Activated T-cell treated with anti-CD3 and anti-CD28 coated beads for 24 hours (primary cell): ENCODE measurements around the gene XPO4.
"Not testable (repeated sequence)": the region's sequence is repeated elsewhere in the genome, so short reads cannot be mapped to it uniquely, and the experiment has no call there.

Source experiments
- DNase-seq: peaks from one replicate; pipeline ENCODE4 v3.0.0-alpha.2; 2020; ENCODE audit warnings: low read depth

The XPO4 gene

DNA sequence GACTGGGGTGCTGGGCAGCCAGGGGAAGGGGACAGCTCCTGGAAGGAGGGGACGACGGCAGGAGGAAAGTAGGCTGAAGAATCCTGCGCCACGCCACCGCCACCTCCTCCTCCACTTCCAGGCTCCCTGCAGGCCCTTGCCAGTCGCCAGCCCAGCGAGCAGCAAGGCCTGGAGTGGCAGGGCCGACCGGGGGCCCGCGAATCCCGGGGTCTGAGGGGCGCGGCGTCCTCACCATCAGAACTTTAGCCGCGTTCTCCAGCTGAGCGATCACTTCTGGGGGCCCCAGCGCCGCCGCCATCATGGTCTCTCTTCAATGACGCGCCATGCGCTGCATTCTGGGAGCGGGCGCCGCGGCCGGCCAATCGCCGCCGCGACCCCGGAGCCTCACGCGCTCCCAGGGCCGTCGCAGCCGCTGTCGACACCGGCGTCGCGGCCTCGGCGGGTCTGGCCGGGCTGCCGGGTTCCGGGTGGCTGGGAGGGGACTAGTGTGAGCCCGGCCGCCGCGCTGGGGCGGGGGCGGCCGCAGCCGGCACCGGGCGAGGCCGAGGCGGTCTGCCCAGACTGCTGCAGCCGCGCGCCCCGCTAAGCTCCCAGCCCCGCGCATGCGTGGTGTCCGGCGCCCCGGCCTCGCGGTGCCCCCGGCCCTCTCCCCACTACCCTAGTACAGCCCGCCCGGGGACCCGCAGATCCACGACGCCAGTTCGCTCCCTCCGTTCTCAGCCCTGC, at the start of gene XPO4:
Gene XPO4 (minus strand): TSS at position 309 of the 726 bp plus-strand sequence. CDS start 8 bp downstream, at position 301.
- DNase-seq, result peak; percentile 78

DNA sequence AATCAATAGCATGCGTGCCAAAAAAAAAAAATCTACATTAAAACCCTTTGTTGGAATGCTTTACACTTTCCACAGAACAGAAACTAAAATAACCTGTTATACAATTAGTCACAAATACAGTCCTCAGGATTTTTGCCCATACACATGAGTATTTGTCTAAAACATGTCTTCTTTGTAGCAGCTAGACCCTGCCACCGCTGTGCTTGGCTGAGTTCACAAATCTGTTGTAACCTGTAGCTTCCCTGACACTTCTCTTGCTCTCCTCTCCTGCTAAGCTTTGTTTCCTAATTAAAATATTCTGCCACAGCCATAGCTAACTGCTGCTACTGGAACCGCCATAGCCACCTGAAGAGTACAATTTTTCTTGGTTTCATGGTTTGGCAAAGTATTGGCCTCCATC, 45.5 kb upstream of the XPO4 start:
- DNase-seq, result not testable (repeated sequence)

DNA sequence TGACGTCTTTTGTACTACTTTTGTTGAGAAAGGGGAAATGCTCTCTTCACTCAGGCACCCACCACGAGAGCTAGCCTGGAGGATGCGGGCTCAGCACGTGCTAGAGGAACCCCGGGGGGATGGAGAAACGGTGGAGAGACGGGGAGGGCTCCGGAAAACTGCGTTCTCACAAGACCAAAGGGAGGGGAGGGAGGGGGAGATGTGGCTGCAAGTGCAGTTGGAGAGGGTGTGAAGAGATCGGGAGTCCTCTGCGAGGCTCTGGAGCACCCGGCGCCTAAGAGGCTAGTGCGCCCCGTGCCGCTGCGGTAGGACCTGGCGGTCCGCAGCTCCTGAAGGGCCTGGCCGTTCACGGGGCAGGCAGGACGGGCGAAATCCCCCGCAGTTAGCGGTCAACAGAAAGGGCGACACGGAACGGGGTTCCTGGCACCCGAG, 43.4 kb upstream of the XPO4 start:
- DNase-seq, result no peak

DNA sequence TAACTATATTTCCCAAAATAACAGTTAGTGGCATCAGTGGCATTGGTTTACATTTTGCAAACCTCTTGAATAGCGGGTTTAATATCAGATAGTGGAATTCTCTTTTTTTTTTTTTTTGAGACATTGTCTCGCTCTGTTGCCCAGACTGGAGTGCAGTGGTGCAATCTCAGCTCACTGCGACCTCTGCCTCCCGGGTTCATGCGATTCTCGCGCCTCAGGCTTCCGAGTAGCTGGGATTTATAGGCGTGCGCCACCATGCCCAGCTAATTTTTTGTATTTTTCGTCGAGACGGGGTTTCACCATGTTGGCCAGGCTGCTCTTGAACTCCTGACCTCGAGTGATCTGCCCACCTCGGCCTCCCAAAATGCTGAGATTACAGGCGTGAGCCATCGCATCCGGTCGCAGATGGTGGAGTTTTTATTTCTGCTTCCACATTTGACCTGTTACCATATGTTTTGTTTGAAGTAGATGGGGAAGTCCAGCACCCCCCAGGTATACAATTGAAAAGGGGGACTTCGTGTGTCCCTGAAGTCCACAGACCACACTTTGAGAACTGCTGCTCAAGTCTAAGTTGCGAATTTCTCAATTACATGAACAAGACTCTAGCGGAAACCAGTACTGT, 40.5 kb upstream of the XPO4 start:
- DNase-seq, result no peak

DNA sequence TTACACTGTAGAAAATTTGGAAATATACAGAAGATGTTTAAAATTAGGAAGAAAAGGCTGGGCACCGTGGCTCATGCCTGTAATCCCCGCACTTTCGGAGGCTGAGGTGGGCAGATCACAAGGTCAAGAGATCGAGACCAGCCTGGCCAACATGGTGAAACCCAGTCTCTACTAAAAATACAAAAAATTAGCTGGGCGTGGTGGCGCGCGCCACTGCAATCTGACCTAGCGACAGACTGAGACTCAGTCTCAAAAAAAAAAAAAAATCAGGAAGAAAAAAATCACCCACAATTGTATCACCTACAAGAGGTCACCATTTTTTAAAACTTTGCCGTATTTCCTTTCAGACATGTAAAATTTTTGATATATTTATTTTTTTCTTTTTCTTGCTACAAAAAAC, 38.0 kb upstream of the XPO4 start:
- DNase-seq, result not testable (repeated sequence)

DNA sequence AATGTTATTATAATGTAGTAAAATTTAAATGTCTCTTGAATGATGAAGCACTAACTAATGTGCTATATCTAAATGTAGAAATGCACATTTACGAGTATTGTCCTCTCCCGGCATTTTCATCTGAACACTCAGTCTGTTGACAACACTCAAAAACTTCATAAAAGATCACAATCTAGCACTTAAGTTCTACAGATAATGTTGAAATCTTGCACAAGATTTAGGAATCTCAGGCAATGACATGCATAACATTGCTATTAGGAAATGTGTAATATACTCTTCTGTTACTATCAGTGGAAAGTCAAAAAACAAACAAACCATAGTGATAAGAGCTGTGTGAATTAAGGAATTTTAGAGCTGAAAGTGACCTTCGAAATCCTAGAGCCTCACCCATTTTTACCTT, 37.5 kb upstream of the XPO4 start:
- DNase-seq, result no peak

DNA sequence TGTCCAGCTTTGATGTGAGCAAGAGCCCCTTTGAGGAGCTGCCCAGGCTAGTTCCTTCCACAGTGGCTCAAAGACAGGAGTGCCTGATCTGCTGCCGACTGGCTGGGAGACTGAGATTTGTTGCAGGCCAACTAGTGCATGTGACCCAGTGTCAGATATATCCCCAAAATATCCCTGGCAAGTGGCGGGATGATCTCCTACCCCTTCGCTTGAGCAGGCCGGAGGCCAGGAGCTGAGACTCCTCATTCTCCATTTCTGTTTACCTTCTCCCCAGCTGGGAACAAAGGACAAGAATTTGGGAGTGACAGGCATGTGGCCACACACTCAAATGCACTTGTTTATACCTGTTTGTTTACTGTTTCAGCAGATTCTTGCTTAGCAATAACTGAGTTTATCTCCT, 37.1 kb upstream of the XPO4 start:
- DNase-seq, result no peak

DNA sequence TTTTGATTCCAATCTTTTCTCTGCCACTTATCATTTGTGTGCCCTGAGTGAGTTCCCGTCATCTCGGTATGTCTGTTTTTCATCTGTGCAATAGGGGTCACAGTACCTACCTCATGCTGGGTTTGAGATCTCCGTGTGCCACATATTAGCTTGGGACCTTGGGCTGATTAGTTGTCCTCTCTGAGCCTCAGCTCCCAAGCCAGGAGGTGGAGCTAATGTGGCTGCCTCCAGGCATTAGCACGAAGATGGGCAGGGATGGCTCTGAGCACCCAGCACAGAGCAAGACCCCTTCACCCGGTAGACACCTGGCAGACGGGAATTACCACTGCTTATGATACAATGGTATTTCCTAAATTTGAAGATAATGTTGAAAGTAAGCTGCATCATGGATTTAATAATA, 35.8 kb upstream of the XPO4 start:
- no peak for DNase-seq

DNA sequence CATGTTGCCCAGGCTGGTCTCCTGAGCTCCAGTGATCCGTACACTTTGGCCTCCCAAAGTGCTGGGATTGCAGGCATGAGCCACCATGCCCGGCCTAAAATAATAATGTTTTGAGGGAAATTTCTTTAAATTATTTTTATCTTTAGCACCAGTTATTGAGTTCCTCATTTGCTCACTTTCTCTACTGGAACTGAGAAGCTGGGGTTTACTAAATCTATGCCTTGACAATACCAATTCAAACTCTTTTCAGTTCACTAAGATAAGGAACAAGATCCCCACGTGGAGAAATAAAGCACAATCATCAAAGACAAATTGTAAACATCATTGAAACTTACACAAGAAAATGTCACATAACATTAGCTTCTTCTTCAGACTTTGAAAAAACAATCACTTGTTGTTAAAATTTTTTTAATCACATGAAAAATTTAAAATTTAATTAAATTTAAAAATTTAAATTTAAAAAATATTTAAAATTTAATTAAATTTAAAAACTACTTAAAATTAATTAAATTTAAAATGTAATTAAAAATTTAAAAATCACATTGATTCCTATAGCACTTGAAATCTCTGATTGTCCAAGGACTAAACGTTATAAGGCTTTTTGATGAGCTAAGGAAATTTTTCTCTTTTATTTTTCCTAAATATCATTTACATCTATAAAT, 25.2 kb upstream of the XPO4 start:
- DNase-seq, result no peak

DNA sequence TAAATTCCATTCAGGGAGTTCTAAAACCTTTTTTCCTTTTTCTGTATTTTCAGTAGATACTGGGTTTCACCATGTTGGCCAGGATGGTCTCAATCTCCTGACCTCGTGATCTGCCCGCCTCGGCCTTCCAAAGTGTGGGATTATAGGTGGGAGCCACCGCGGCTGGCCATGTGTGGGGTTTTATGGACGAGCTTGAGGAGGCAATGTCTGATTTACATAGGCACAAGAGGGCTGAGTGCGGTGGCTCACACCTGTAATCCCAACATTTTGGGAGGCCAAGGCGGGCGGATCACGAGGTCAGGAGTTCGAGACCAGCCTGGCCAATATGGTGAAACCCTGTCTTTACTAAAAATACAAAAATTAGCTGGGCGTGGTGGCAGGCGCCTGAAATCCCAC, 22.8 kb upstream of the XPO4 start:
- DNase-seq, result not testable (repeated sequence)

DNA sequence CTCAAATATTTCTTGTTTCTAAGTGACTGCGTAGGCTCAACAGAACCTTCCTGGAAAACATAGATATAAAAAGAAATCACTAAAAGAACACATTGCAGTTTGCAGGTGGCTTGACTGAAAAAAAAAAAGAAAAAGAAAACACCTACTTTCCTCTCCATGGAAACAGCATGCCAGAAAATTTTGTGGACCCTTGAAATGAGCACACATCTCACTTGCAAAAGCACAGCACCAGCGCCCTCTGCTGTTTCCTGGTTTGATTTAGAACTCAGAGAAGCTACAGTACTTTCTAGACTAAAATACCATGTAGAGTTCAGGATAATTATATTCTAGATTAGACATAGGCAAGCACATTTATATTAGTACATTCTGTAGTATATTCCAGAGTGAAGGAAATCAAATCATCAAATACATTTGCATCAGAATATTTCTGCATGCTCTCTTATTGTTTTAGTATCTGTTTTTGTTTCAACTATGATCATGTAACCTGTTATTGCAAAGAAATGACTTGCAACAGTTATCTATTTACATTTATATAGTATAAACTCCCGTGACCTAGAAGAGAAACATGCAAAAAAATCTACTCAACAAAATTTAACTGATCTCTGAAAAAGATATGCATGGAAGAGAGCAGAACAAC, 22.3 kb upstream of the XPO4 start:
- DNase-seq, result peak; percentile 60

DNA sequence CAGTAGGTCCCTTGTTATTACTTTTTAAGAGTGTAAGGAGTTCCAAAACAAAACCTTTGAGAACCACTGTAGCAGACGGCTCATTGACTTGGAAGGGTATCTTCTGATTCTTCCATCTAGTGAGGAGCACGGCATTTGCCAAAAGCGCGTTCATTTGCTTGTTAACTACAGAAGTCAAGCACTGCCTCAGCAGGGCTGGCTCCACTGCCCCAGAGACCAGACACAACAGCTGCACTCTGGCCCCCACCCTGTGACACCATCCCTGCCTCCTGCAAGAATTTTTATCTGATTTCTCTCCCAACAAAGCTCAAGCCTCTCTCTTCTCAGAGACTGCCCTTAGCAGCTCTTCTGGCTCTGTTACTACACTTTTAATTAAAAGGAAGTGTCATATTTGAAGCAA, 20.7 kb upstream of the XPO4 start:
- no peak for DNase-seq

DNA sequence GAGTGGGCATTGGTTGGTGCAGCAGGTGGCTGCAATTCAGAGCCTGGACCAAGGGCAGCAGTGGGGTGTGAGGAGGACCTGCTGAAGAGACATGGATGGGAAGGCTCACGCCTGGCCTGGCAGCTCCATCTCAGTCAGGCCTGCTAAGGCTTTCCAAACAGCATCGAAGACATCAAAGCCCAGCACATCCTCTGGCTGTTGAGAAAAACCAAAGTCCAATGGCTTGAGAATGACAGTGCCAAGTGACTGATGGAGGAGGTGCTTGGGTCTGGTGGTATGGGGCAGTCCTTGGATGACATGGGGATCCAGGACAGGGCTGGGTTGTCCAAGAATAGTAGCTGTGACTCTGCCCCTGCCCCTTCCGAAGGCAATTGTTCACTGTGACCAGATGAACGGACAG, 19.0 kb upstream of the XPO4 start:
- no peak for DNase-seq

DNA sequence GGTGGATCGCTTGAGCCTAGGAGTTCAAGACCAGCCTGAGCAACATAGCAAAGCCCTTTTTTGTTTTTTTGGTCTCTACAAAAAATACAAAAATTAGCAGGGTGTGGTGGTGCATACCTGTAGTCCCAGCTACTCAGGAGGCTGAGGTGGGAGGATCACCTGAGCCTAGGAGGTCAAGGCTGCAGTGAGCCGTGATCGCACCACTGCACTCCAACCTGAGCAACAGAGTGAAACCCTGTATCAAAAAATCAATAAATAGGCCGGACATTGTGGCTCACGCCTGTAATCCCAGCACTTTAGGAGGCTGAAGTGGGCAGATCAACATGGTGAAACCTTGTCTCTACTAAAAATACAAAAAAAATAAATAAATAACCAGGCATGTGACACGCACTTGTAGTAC, 13.1 kb upstream of the XPO4 start:
- DNase-seq, result not testable (repeated sequence)

DNA sequence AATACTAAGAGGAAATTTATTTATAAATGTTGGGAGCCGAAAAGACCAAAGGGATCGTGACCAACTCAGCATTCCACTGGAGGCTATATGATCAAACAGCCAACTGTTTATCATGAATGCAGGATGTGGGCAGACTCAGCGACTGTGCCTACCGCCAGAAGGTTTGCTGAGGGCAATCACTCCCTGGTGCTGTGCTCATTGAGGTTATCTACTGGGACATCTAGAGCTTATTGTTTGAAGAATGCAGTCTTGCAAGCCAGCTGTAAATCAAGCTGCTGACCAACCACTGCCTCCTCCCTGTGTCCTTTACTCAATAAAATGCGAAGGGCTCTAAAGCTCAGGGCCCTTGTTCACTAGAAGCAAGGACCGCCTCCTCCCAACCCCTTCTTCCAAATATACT, 8.5 kb upstream of the XPO4 start:
- no peak for DNase-seq

DNA sequence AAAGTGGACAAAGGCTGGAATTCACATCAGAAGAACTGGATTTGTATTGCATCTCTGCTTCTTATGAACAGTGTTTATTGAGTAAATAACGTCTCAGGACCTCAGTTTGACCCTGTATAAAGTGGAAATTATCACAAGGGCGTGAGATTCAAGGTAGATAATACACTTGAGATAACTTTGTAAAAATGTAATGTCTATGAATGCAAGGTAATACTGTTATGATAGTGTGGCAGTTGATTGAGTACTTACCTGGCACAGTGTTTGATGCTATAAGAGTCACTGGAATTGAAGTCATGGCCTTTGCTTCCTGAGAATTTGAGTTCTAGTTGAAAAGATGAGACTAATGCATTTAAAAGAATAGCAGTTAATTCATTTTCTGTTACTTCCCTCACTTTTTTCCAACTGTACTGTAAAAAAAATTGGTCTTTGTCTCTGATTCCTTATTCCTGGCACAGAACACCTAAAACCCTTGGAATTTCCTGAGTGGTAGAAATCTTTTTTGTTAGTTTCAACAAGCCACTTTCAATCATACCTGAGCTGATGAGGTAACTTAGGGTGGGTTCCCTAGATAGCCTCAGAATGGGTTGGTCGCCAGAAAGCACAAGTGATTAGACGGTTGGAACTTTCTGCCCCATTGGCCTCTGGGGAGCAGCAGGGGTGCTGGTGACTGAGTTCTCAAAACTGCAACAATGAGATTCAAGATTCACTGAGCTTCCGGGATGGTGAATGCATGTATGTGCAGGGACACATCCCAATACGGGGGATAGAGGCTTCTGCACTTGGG, 6.4 kb upstream of the XPO4 start:
- no peak for DNase-seq

DNA sequence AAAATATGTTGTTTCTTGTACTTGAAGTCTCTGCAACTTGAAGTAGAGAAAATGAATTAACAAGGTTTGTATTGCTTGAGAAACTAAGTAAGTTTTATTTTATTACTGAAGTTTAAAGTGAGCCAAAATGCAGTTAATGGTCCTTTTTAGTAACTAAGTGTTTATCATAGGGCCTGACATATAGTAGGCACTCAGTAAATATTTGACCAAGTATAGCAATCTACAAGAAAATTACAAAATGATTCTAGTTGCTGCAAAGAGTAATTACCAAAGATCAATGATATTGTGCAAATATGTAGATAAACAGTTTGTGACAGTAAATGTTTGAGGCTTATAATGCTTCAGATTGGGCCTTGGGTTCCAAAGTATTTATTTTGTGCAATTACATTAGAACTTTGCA, 2.4 kb upstream of the XPO4 start:
- no peak for DNase-seq

DNA sequence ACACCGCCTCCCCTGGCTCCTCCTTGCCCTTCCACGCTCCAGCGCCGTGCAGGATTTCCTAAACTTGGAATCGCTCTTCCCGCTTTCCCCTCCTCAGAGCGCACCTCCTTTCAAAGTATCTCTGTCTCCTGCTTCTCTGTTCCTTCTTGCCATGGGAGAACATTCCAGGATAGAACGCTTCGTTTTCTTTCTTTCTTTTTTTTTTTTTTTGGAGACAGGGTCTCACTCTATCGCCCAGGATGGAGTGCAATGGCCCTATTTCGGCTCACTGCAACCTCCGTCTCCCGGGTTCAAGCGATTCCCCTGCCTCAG, 574 bp upstream of the XPO4 start:
- DNase-seq, result no peak

DNA sequence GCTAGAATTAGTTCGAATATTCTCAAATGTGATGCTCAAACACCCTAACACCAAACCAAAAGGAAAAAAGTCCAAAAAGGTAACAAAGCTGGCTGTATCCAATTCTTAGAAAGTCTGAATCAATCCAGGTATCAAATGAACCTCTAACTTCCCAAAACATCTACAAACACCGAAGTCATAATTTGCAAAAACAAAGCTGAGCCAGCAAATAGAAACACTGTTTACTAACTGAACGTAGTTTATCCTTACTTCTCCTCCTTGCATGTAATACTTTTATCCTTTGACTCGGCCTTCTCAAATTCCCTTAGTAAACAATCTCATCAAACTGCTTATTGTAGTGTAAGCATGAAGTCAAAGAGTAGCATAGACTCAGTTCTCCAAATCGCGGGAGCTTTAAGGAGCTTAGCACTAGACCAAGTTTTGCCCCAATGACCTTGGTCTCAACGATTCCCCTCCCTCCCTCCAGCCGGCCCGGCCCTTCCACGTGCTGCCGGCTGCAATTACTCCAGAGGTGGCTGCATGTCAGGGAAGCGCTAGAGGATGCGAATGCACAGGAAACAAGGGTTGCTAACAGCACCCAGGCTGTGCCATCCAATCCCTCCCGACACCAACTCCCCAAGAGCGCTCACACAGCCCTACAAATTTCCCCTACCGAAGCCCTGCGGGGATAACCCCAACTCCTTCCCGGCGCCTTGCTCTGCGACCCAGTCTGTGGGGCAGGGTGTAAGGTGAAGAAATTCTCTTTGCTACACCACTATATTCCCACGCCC, 693 bp downstream of the XPO4 start:
- DNase-seq, result peak; percentile 23

DNA sequence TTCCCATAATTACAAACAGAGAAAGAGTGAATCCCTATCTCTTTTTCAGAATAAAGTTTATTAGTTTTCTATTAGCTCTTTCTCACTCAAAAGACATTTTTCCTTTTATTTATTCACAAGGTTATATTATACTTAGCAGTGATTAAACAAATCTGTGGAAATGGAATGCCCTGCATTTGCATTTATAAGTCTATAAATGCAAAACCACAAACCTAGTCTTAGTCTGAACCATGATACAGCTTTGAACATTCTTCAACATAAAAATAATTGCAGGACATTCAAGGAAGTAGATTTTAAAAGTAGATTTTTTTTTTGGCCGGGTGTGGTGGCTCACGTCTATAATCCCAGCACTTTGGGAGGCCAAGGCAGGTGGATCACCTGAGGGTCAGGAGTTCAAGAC, 8.3 kb downstream of the XPO4 start:
- DNase-seq, result no peak

DNA sequence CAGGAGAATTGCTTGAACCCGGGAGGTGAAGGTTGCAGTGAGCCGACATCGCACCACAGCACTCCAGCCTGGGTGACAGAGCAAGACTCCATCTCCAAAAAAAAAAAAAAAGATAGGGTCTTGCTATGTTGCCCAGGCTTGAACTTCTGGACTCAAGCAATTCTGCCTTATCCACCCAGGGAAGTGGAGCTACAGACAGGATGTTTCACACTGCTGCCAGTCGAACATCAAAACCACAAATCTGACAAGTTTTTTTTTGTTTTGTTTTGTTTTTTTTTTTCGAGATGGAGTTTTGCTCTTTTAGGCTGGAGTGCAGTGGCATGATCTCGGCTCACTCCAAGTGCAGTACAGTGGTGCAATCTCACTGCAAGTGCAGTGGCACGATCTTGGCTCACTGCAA, 10.8 kb downstream of the XPO4 start:
- DNase-seq, result no peak

DNA sequence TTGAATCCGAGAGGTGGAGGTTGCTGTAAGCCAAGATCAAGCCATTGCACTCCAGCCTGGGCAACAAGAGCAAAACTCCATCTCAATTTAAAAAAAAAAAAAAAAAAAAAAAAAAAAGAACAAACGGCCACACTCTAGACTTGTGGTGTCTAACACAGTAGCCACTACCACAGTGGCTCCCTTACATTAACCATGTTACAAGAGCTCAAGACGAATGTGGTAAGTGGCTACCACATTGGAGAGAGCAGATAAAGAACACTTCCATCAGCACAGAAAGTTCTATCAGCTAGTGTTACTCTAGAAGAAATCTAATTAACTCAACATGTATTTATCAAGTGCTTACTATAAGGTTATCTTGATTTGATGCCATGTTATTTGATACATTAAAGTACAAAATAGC, 11.5 kb downstream of the XPO4 start:
- DNase-seq, result no peak
